Bronchial epithelial cell (primary cell): ENCODE results near the gene HIF1A. TPM values are rescaled to one million over a fixed set of nuclear protein-coding genes. Genes with fewer than 3 reads are reported as not detected.

Experiments
- DNase-seq: peaks from one replicate; pipeline ENCODE4 v3.0.0-alpha.2; 2010; ENCODE audit warnings: low read depth
- FAIRE-seq: peaks from 2 replicates; lab custom pipeline; 2011; peaks lifted over from hg19 to GRCh38; lab: Jason Lieb, UNC
- H3K27me3 ChIP-seq: 2 replicates; pipeline ENCODE4 v1.5.1; 2011; ENCODE audit warnings: low read length; ENCODE audit not compliant: control insufficient read depth, insufficient read depth
- H3K36me3 ChIP-seq: 2 replicates; pipeline ENCODE4 v1.5.1; 2011; ENCODE audit warnings: low read length; ENCODE audit not compliant: control insufficient read depth, insufficient read depth
- H3K4me3 ChIP-seq: 2 replicates; pipeline ENCODE4 v1.5.1; 2011; ENCODE audit warnings: mild to moderate bottlenecking, low read depth, low read length, control low read depth
- CTCF ChIP-seq: IDR thresholded peaks from 2 replicates; pipeline ENCODE4 v1.5.1; 2011; ENCODE audit warnings: mild to moderate bottlenecking, moderate library complexity, low read length, control low read depth, inconsistent platforms; ENCODE audit not compliant: insufficient read depth, severe bottlenecking
- total RNA-seq: library from RNA; depleted of rRNA; stranded (reverse); fragments of >200 nt; gene quantifications from 2 replicates; pipeline ENCODE4 v1.2.1, GENCODE V29; 2014

The HIF1A gene
- total RNA-seq, 1 donor from 2014 or later, result 220 TPM

DNA sequence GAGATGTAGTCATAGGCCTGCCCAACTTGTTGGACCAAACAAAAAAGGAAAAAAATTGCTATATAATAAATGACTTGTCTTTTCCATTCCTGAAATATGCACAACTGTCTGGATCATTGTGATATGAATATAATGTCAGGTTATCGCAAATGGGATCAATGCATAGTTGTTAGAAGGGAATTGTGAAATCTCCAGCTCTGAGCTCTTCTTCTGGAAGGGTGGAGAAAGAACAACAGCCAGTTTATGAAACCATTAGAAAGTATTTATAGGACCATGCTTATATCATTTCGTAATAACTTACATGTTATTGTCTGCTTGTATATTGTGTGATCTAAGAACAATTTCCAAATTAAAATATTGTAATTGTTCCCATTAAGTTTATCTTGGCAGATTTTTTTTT lies 35.7 kb upstream of the HIF1A start:
- Histone ChIP-seq H3K36me3 (no peaks in the 10 kb centered on the region), H3K4me3 (no peak overlapping the region), H3K27me3 (no peaks in the 10 kb centered on the region)
- no peak for DNase-seq
- no peak for FAIRE-seq
- no peak for TF ChIP-seq CTCF

GRCh38 chr14:61661471-61662400 lies 33.6 kb upstream of the HIF1A start:
- Histone ChIP-seq H3K4me3 (no peak overlapping the region), H3K27me3 (no peaks in the 10 kb centered on the region), H3K36me3 (no peaks in the 10 kb centered on the region)
- DNase-seq (peak; percentile 68), FAIRE-seq (no peak)
- TF ChIP-seq CTCF, result no peak

GRCh38 chr14:61662437-61663311 lies 32.6 kb upstream of the HIF1A start:
- Histone ChIP-seq H3K4me3 (no peak overlapping the region), H3K27me3 (no peaks in the 10 kb centered on the region), H3K36me3 (no peaks in the 10 kb centered on the region)
- TF ChIP-seq CTCF, result no peak
- FAIRE-seq (no peak), DNase-seq (peak; percentile 89)

DNA sequence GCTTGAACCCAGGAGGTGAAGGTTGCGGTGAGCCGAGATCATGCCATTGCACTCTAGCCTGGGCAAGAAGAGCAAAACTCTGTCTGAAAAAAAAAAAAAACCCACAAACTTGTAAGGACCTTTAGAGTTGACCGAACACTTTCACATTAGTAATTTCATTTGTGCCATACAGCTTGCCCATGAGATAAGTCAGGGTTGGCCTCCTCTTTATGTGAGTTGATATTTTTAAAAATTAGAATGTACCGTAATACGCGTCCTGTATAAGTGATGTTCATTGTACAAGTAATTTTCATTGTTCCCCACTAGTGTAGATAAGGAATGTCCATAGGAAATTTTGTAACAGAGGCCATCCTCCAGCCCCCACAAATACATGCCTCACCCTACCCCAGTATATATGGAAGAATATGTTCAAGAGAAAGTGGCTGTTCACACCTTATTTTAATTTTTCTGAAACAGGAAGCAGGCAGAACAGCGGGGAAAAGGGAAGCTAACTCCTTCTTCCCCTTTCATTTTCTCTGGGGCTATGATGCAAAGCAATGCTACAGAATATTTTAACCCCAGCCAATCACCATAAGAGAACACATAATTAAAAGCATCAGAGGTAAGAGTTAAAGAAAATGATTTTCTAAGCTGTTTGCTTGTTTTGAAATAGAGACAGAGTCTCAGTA lies 31.9 kb upstream of the HIF1A start:
- FAIRE-seq, result no peak
- H3K27me3 ChIP-seq, result no peaks in the 10 kb centered on the region
- no peak for TF ChIP-seq CTCF

DNA sequence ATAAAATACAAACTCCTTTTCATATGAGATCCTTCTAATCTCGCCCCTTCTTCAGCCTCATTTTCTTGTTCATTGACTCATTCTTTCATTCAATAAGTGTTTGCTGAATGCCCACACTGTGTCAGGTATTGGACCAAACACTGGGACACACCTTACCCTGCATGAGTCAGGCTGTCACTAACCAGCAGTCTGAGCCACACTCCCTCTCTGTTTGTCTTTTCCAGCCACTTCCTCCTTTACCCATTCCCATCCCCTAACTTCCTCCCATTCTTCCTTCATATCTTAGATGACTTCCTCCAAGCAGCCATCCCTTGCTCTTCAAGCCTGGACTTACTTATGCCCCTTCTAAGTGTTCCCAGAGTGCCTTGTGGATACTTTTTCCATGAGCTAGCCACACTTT lies 27.0 kb upstream of the HIF1A start:
- FAIRE-seq (no peak), DNase-seq (peak; percentile 88)
- TF ChIP-seq CTCF, result no peak
- no peak overlapping the region for H3K4me3 ChIP-seq
- no peaks in the 10 kb centered on the region for H3K36me3 ChIP-seq
- no peaks in the 10 kb centered on the region for H3K27me3 ChIP-seq

More for the DNA sequence above, 31.9 kb upstream of the HIF1A start:
- no peak for DNase-seq
- H3K36me3 ChIP-seq, result no peaks in the 10 kb centered on the region
- no peak overlapping the region for H3K4me3 ChIP-seq
